ENCODE measurements around the gene VPS37C.

Gene VPS37C

DNA sequence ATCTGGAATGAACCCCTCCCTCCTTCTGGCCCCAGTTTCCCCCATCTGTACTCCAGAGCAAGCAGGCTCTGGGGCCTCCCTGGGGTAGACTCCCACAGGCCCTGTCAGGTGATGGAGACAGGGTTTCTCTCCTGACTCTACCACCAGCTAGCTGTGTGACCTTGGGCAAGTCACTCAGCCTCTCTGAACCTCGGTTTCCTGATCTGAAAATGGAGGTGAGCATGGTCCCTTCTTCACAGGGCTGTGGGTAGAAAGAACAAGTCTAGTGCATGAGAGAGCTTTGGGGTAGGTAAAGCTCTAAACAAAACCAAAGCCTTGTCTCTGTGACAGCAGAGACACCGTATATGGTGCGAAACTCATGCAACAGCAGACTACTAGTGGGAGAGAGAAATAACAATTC is 53.3 kb downstream of the VPS37C start:
- H3K79me2 ChIP-seq (ENCODE audit: low read length), result no peaks in the 10 kb centered on the region
- TF ChIP-seq, protein P1, sequence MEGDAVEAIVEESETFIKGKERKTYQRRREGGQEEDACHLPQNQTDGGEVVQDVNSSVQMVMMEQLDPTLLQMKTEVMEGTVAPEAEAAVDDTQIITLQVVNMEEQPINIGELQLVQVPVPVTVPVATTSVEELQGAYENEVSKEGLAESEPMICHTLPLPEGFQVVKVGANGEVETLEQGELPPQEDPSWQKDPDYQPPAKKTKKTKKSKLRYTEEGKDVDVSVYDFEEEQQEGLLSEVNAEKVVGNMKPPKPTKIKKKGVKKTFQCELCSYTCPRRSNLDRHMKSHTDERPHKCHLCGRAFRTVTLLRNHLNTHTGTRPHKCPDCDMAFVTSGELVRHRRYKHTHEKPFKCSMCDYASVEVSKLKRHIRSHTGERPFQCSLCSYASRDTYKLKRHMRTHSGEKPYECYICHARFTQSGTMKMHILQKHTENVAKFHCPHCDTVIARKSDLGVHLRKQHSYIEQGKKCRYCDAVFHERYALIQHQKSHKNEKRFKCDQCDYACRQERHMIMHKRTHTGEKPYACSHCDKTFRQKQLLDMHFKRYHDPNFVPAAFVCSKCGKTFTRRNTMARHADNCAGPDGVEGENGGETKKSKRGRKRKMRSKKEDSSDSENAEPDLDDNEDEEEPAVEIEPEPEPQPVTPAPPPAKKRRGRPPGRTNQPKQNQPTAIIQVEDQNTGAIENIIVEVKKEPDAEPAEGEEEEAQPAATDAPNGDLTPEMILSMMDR (IDR thresholded peaks at IDR 0.05; ENCODE audit: low read depth, low read length), result no peak
- no peak for TF ChIP-seq EZH2phosphoT487 (IDR thresholded peaks at IDR 0.05; ENCODE audit: low read depth)

DNA sequence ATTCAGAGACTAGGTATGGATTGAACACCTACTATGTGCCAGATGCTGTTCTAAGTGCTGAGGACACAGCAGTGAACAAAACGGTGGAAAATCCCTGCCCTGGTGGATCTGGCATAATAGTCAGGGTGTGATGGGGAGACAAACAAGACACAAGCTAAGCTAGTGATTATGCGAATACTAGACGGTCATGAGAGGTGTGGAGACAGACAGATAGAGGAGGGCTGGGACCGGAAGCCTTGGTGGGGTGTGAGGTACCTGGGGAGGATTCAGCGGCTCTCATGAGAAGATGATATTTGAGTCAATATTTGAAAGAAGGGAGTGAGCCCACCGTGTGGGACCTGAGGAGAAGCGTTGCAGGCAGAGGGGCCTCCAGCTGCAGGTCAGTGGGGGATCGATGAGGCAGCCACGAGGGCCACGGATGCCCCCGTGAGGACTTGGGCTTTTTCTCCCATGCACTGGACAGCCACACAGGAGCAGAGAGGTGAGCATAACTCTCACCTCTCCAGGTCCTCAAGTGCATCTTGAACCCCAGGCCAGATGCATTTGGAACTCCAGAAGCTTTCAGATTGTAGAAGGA is 54.2 kb downstream of the VPS37C start:
- Histone ChIP-seq H3K27ac (ENCODE audit: low read length) (no peak overlapping the region), H3K4me1 (ENCODE audit: low read length) (peaks cover 5% of the 10 kb centered on the region), H3K4me3 (ENCODE audit: low read length) (no peak overlapping the region), H3K36me3 (replicated peaks; ENCODE audit: low read depth, low read length) (no peaks in the 10 kb centered on the region), H3K9ac (ENCODE audit: low read length) (no peak overlapping the region), H3K9me3 (ENCODE audit: insufficient read depth, low read length) (no peaks in the 10 kb centered on the region), H2AFZ (ENCODE audit: low read depth, low read length) (no peak overlapping the region), H3K27me3 (ENCODE audit: low read depth, low read length) (no peaks in the 10 kb centered on the region), H3K4me2 (ENCODE audit: low read length) (no peak overlapping the region), H3K79me2 (ENCODE audit: low read length) (no peaks in the 10 kb centered on the region), H4K20me1 (ENCODE audit: insufficient read depth, low read length) (no peaks in the 10 kb centered on the region)
- TF ChIP-seq, protein P1 (IDR thresholded peaks at IDR 0.05; ENCODE audit: low read depth, low read length), result no peak
- no peak for TF ChIP-seq EZH2phosphoT487 (IDR thresholded peaks at IDR 0.05; ENCODE audit: low read depth)

More for the DNA sequence above, 53.3 kb downstream of the VPS37C start:
- Histone ChIP-seq H3K27me3 (ENCODE audit: low read depth, low read length) (no peaks in the 10 kb centered on the region), H3K4me3 (ENCODE audit: low read length) (no peak overlapping the region), H3K4me1 (ENCODE audit: low read length) (peaks cover 4% of the 10 kb centered on the region; the same call in 1 of the 2 replicates), H4K20me1 (ENCODE audit: insufficient read depth, low read length) (no peaks in the 10 kb centered on the region), H3K4me2 (ENCODE audit: low read length) (no peak overlapping the region), H3K9me3 (ENCODE audit: insufficient read depth, low read length) (no peaks in the 10 kb centered on the region), H2AFZ (ENCODE audit: low read depth, low read length) (no peak overlapping the region), H3K9ac (ENCODE audit: low read length) (no peak overlapping the region), H3K36me3 (replicated peaks; ENCODE audit: low read depth, low read length) (no peaks in the 10 kb centered on the region), H3K27ac (ENCODE audit: low read length) (no peak overlapping the region)

- Histone ChIP-seq H3K9ac (ENCODE audit: low read length) (no peak overlapping the region), H3K27me3 (ENCODE audit: low read depth, low read length) (no peaks in the 10 kb centered on the region), H2AFZ (ENCODE audit: low read depth, low read length) (no peak overlapping the region), H3K79me2 (ENCODE audit: low read length) (no peaks in the 10 kb centered on the region), H3K4me2 (ENCODE audit: low read length) (no peak overlapping the region), H3K27ac (ENCODE audit: low read length) (no peak overlapping the region), H3K9me3 (ENCODE audit: insufficient read depth, low read length) (no peaks in the 10 kb centered on the region), H4K20me1 (ENCODE audit: insufficient read depth, low read length) (no peaks in the 10 kb centered on the region), H3K4me1 (ENCODE audit: low read length) (peaks cover 8% of the 10 kb centered on the region), H3K36me3 (replicated peaks; ENCODE audit: low read depth, low read length) (no peaks in the 10 kb centered on the region), H3K4me3 (ENCODE audit: low read length) (no peak overlapping the region)
- TF ChIP-seq, protein P1 (IDR thresholded peaks at IDR 0.05; ENCODE audit: low read depth, low read length), result no peak
- TF ChIP-seq EZH2phosphoT487 (IDR thresholded peaks at IDR 0.05; ENCODE audit: low read depth), result no peak
Observed at GRCh38 chr11:61106296-61106695, 54.9 kb downstream of the VPS37C start.

- H3K9ac ChIP-seq (ENCODE audit: low read length), result no peak overlapping the region
- peaks cover 8% of the 10 kb centered on the region for H3K4me1 ChIP-seq (ENCODE audit: low read length)
- H2AFZ ChIP-seq (ENCODE audit: low read depth, low read length), result no peak overlapping the region
- H3K4me3 ChIP-seq (ENCODE audit: low read length), result no peak overlapping the region
- H3K27ac ChIP-seq (ENCODE audit: low read length), result no peak overlapping the region
- TF ChIP-seq, protein P1 (IDR thresholded peaks at IDR 0.05; ENCODE audit: low read depth, low read length), result no peak
- no peak for TF ChIP-seq EZH2phosphoT487 (IDR thresholded peaks at IDR 0.05; ENCODE audit: low read depth)
- H3K4me2 ChIP-seq (ENCODE audit: low read length), result no peak overlapping the region
- H3K79me2 ChIP-seq (ENCODE audit: low read length), result no peaks in the 10 kb centered on the region
- H3K9me3 ChIP-seq (ENCODE audit: insufficient read depth, low read length), result no peaks in the 10 kb centered on the region
- no peaks in the 10 kb centered on the region for H3K27me3 ChIP-seq (ENCODE audit: low read depth, low read length)
- no peaks in the 10 kb centered on the region for H3K36me3 ChIP-seq (replicated peaks; ENCODE audit: low read depth, low read length)
- no peaks in the 10 kb centered on the region for H4K20me1 ChIP-seq (ENCODE audit: insufficient read depth, low read length)
Observed at GRCh38 chr11:61104963-61105362, 56.3 kb downstream of the VPS37C start.

Data from OCI-LY3 (cell line).